KMS-11 (cell line): ENCODE results near the gene HSF4.

Source experiments
- H2AFZ ChIP-seq: fragments of 200-600 bp; sonication (generic); 2 replicates; pipeline ENCODE4 v1.6.1; 2016; ENCODE audit warnings: antibody characterized with exemption, mixed run types, low read depth
- H3K27ac ChIP-seq: fragments of 200-600 bp; sonication (generic); 2 replicates; pipeline ENCODE4 v1.6.1; 2016; ENCODE audit warnings: mild to moderate bottlenecking, mixed run types
- H3K27me3 ChIP-seq: fragments of 200-600 bp; sonication (generic); 2 replicates; pipeline ENCODE4 v1.6.1; 2017; ENCODE audit warnings: mild to moderate bottlenecking, low read depth, mixed run types, moderate library complexity; ENCODE audit not compliant: insufficient read depth
- H3K36me3 ChIP-seq: fragments of 200-600 bp; sonication (generic); 2 replicates; pipeline ENCODE4 v1.6.1; 2017; ENCODE audit warnings: mild to moderate bottlenecking, mixed run types; ENCODE audit not compliant: insufficient read depth
- H3K4me1 ChIP-seq: fragments of 200-600 bp; sonication (generic); 2 replicates; pipeline ENCODE4 v1.6.1; 2016; ENCODE audit warnings: mild to moderate bottlenecking, low read depth, mixed run types; ENCODE audit not compliant: poor library complexity, severe bottlenecking
- H3K4me2 ChIP-seq: fragments of 200-600 bp; sonication (generic); 2 replicates; pipeline ENCODE4 v1.7.0; 2016; ENCODE audit warnings: mild to moderate bottlenecking, mixed run types
- H3K4me3 ChIP-seq: fragments of 200-600 bp; sonication (generic); IDR thresholded peaks from 2 replicates; pipeline ENCODE4 v1.6.1; 2017; ENCODE audit warnings: low read depth, low read length, mixed read lengths; ENCODE audit not compliant: insufficient read depth
- H3K79me2 ChIP-seq: fragments of 200-600 bp; sonication (generic); 2 replicates; pipeline ENCODE4 v1.6.1; 2016; ENCODE audit warnings: low read depth, mixed run types; ENCODE audit not compliant: insufficient read depth
- H3K9ac ChIP-seq: fragments of 200-600 bp; sonication (generic); 2 replicates; pipeline ENCODE4 v1.6.1; 2016; ENCODE audit warnings: mild to moderate bottlenecking, mixed run types
- H4K20me1 ChIP-seq: fragments of 200-600 bp; sonication (generic); 2 replicates; pipeline ENCODE4 v1.6.1; 2016; ENCODE audit warnings: mild to moderate bottlenecking, mixed run types; ENCODE audit not compliant: insufficient read depth
- CTCF ChIP-seq: fragments of 200-600 bp; sonication (generic); conservative IDR thresholded peaks from 2 replicates; pipeline ENCODE4 v1.6.1; 2017; ENCODE audit warnings: low read depth, mild to moderate bottlenecking, antibody characterized with exemption, low read length, moderate library complexity, mixed read lengths

Gene HSF4

GRCh38 chr16:67147437-67148140 lies 17.0 kb upstream of the HSF4 start:
- no peak overlapping the region for H3K4me2 ChIP-seq
- H2AFZ ChIP-seq: no peak overlapping the region
- no peak for TF ChIP-seq CTCF
- no peaks in the 10 kb centered on the region for H3K27me3 ChIP-seq
- H3K79me2 ChIP-seq: no peaks in the 10 kb centered on the region
- H3K9ac ChIP-seq: no peak overlapping the region
- H4K20me1 ChIP-seq: no peaks in the 10 kb centered on the region
- H3K4me3 ChIP-seq: no peak overlapping the region
- H3K4me1 ChIP-seq: peaks cover 2% of the 10 kb centered on the region
- H3K36me3 ChIP-seq: peaks cover 4% of the 10 kb centered on the region; the same call in 1 of the 2 replicates
- H3K27ac ChIP-seq: no peak overlapping the region

GRCh38 chr16:67148221-67148620 lies 16.3 kb upstream of the HSF4 start:
- no peak overlapping the region for H3K9ac ChIP-seq
- H4K20me1 ChIP-seq: no peaks in the 10 kb centered on the region
- no peaks in the 10 kb centered on the region for H3K27me3 ChIP-seq
- H2AFZ ChIP-seq: no peak overlapping the region
- peaks cover 4% of the 10 kb centered on the region; the same call in 1 of the 2 replicates for H3K36me3 ChIP-seq
- H3K27ac ChIP-seq: no peak overlapping the region
- H3K4me2 ChIP-seq: no peak overlapping the region
- no peak for TF ChIP-seq CTCF
- no peaks in the 10 kb centered on the region for H3K79me2 ChIP-seq
- peaks cover 2% of the 10 kb centered on the region for H3K4me1 ChIP-seq
- H3K4me3 ChIP-seq: no peak overlapping the region

- Histone ChIP-seq H3K79me2 (no peaks in the 10 kb centered on the region), H3K27ac (no peak overlapping the region), H3K4me2 (no peak overlapping the region), H4K20me1 (no peaks in the 10 kb centered on the region), H2AFZ (no peak overlapping the region), H3K36me3 (peaks cover 4% of the 10 kb centered on the region; the same call in 1 of the 2 replicates), H3K27me3 (no peaks in the 10 kb centered on the region), H3K4me1 (peaks cover 2% of the 10 kb centered on the region), H3K9ac (no peak overlapping the region), H3K4me3 (no peak overlapping the region)
- TF ChIP-seq CTCF: no peak
These were observed 15.8 kb upstream of the HSF4 start for GRCh38 chr16:67148656-67149275.

- Histone ChIP-seq H2AFZ (no peak overlapping the region), H3K4me1 (peaks cover 2% of the 10 kb centered on the region), H3K9ac (no peak overlapping the region), H3K79me2 (no peaks in the 10 kb centered on the region), H3K4me2 (no peak overlapping the region), H4K20me1 (no peaks in the 10 kb centered on the region), H3K36me3 (peaks cover 4% of the 10 kb centered on the region; the same call in 1 of the 2 replicates), H3K27ac (no peak overlapping the region), H3K4me3 (no peak overlapping the region), H3K27me3 (no peaks in the 10 kb centered on the region)
- TF ChIP-seq CTCF: no peak
These were observed 15.1 kb upstream of the HSF4 start for GRCh38 chr16:67149276-67150046.
